Panc1 (cell line): Measurements from ENCODE around the gene WASHC3. TPM values are rescaled to one million over a fixed set of nuclear protein-coding genes. Genes with fewer than 3 reads are reported as not detected.

Experiments
- ATAC-seq: fragments of 200-7000 bp; cut with Tn5 transposase; 2 replicates; pipeline ENCODE4 v1.9.1; 2020; ENCODE audit warnings: mild to moderate bottlenecking, moderate library complexity
- BruUV-seq: library from RNA; stranded (reverse); fragments of 400-500 nt; replicated peaks from 2 replicates; lab custom pipeline; 2021; lab: Mats Ljungman, UMichigan
- CTCF ChIA-PET: fragments of 300-600 bp; sonication (Branson Sonifier 250); formaldehyde crosslinking; loops from one replicate; lab custom pipeline; 2022; ENCODE audit warnings: antibody characterized with exemption; lab: Charles Lee
- POLR2A ChIA-PET: fragments of 300-600 bp; sonication (Branson Sonifier 250); formaldehyde crosslinking; loops from one replicate; lab custom pipeline; 2022; ENCODE audit warnings: antibody characterized with exemption; lab: Charles Lee
- DNase-seq: peaks from one replicate; pipeline ENCODE4 v3.0.0-alpha.2; 2010; ENCODE audit warnings: low read depth, low spot score
- H3K27ac ChIP-seq: 2 replicates; pipeline ENCODE4 v1.5.1; 2011; ENCODE audit warnings: mild to moderate bottlenecking, low read length, inconsistent platforms
- H3K27me3 ChIP-seq: fragments of 200-500 bp; sonication (Bioruptor generic); 2 replicates; pipeline ENCODE4 v1.6.0; 2014; ENCODE audit warnings: low read length, inconsistent platforms; ENCODE audit not compliant: control insufficient read depth, insufficient read depth
- H3K36me3 ChIP-seq: fragments of 200-500 bp; sonication (Bioruptor generic); 2 replicates; pipeline ENCODE4 v1.5.1; 2014; ENCODE audit warnings: inconsistent platforms, mild to moderate bottlenecking, low read length, moderate library complexity; ENCODE audit not compliant: control insufficient read depth, insufficient read depth
- H3K4me1 ChIP-seq: 2 replicates; pipeline ENCODE4 v1.5.1; 2011; ENCODE audit warnings: inconsistent platforms, mild to moderate bottlenecking, low read length, moderate library complexity; ENCODE audit not compliant: control insufficient read depth, insufficient read depth
- H3K4me3 ChIP-seq, 2 experiments: 2 replicates each; pipeline ENCODE4 v1.5.1; 2011 to 2012; ENCODE audit warnings: low read depth in 2 of 2, low read length in 2 of 2, mild to moderate bottlenecking in 2 of 2, inconsistent platforms in 1 of 2, moderate library complexity in 1 of 2
- H3K9me3 ChIP-seq: fragments of 200-500 bp; sonication (Bioruptor generic); 2 replicates; pipeline ENCODE4 v1.5.1; 2014; ENCODE audit warnings: low read depth, mild to moderate bottlenecking, inconsistent platforms, low read length, moderate library complexity; ENCODE audit not compliant: control insufficient read depth, insufficient read depth
- POLR2AphosphoS5 ChIP-seq: IDR thresholded peaks from 2 replicates; pipeline ENCODE4 v1.6.1; 2012; ENCODE audit warnings: mild to moderate bottlenecking, low read depth, low read length, moderate library complexity
- SIN3A ChIP-seq: IDR thresholded peaks from 2 replicates; pipeline ENCODE4 v1.6.1; 2012; ENCODE audit warnings: low read depth, mild to moderate bottlenecking, low read length, moderate library complexity, borderline replicate concordance; ENCODE audit not compliant: insufficient read depth
- TCF7L2 ChIP-seq: IDR thresholded peaks from 2 replicates; pipeline ENCODE4 v1.6.1; 2011; ENCODE audit warnings: mild to moderate bottlenecking, low read depth, low read length, inconsistent platforms
- in situ Hi-C: cut with HindIII; loops from 2 replicates; pipeline ENCODE4 v1.10.0; 2016; ENCODE audit warnings: low sequenced_read_pairs, low pct_unique_long_range_greater_than_20kb
- intact Hi-C: fragments of 100-400 bp; cut with micrococcal nuclease; formaldehyde crosslinking; loops from one replicate; pipeline ENCODE4 v1.10.0; 2022; ENCODE audit not compliant: unreplicated experiment
- total RNA-seq: library from RNA; stranded (reverse); gene quantifications from one replicate; pipeline ENCODE4 v1.2.1, GENCODE V29; 2021; ENCODE audit not compliant: unreplicated experiment
- TF ChIP-seq, protein P1 (sequence below): fragments of 450-650 bp; IDR thresholded peaks from 2 replicates; pipeline ENCODE4 v1.5.1; 2017; ENCODE audit warnings: mild to moderate bottlenecking
- TF ChIP-seq, protein P2 (sequence below), 2 experiments: IDR thresholded peaks; 2 replicates each; pipeline ENCODE4 v1.6.1; 2011 to 2012; ENCODE audit warnings: low read depth in 2 of 2, control low read depth in 1 of 2, low read length in 1 of 2, mild to moderate bottlenecking in 1 of 2, moderate library complexity in 1 of 2; ENCODE audit not compliant: insufficient read depth in 1 of 2

The WASHC3 gene
- total RNA-seq, 1 experiment from 2014 or later = 21.5 TPM

GRCh38 chr12:102069707-102070106 is 7.9 kb upstream of the WASHC3 start:
- Histone ChIP-seq H3K27me3 (no peaks in the 10 kb centered on the region), H3K27ac (no peak overlapping the region), H3K4me3 (no peak overlapping the region), H3K36me3 (peaks cover 4% of the 10 kb centered on the region; the same call in 1 of the 2 replicates), H3K4me1 (no peaks in the 10 kb centered on the region), H3K9me3 (no peaks in the 10 kb centered on the region)
- ChIA-PET CTCF (no interaction called here), POLR2A (no interaction called here)
- ATAC-seq (no peak), DNase-seq (no peak)
- in situ Hi-C loops = no loop called here
- no TSS peak for BruUV-seq
- TF ChIP-seq SIN3A (no peak), TCF7L2 (no peak), POLR2AphosphoS5 (no peak)
- TF ChIP-seq, protein P1, sequence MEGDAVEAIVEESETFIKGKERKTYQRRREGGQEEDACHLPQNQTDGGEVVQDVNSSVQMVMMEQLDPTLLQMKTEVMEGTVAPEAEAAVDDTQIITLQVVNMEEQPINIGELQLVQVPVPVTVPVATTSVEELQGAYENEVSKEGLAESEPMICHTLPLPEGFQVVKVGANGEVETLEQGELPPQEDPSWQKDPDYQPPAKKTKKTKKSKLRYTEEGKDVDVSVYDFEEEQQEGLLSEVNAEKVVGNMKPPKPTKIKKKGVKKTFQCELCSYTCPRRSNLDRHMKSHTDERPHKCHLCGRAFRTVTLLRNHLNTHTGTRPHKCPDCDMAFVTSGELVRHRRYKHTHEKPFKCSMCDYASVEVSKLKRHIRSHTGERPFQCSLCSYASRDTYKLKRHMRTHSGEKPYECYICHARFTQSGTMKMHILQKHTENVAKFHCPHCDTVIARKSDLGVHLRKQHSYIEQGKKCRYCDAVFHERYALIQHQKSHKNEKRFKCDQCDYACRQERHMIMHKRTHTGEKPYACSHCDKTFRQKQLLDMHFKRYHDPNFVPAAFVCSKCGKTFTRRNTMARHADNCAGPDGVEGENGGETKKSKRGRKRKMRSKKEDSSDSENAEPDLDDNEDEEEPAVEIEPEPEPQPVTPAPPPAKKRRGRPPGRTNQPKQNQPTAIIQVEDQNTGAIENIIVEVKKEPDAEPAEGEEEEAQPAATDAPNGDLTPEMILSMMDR = no peak
- TF ChIP-seq, protein P2, sequence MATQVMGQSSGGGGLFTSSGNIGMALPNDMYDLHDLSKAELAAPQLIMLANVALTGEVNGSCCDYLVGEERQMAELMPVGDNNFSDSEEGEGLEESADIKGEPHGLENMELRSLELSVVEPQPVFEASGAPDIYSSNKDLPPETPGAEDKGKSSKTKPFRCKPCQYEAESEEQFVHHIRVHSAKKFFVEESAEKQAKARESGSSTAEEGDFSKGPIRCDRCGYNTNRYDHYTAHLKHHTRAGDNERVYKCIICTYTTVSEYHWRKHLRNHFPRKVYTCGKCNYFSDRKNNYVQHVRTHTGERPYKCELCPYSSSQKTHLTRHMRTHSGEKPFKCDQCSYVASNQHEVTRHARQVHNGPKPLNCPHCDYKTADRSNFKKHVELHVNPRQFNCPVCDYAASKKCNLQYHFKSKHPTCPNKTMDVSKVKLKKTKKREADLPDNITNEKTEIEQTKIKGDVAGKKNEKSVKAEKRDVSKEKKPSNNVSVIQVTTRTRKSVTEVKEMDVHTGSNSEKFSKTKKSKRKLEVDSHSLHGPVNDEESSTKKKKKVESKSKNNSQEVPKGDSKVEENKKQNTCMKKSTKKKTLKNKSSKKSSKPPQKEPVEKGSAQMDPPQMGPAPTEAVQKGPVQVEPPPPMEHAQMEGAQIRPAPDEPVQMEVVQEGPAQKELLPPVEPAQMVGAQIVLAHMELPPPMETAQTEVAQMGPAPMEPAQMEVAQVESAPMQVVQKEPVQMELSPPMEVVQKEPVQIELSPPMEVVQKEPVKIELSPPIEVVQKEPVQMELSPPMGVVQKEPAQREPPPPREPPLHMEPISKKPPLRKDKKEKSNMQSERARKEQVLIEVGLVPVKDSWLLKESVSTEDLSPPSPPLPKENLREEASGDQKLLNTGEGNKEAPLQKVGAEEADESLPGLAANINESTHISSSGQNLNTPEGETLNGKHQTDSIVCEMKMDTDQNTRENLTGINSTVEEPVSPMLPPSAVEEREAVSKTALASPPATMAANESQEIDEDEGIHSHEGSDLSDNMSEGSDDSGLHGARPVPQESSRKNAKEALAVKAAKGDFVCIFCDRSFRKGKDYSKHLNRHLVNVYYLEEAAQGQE (IDR thresholded peaks at IDR 0.05; ENCODE audit: insufficient read depth in 1 of 2, low read depth in 2 of 2, low read length in 1 of 2) = no peak
- intact Hi-C loops = no loop called here

DNA sequence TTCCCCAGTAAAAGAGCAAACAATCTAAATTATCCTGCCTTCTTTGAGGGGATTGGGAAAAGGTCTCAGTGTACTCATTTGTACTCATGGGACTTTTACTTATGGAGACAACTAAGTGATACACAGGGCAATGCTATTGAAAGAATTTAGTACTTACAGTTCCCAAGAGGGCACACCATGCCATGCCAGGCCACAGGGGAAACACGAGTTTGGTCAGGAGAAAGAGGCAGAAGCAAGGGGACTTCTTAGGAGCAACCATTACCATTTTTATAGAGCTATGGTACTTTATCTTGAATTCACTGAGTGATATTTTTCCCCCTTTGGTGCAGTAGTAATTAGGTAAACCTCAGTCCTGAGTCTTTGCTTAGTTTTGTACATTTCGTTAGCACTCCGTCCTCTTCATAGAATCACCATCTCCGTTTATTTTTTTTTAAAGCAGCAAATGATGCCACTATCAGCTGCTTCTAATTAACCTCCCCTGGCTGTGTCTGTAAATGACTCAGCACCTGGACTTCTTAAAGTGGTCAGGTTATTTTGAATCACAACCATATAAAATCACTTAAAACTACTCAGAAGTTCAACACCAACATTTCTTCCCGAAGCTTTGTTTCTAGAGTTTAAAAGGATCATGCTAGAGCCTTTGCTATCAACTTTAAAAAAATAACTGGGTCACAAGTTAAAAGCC is 5.9 kb upstream of the WASHC3 start:
- no TSS peak for BruUV-seq
- no peaks in the 10 kb centered on the region for H3K27me3 ChIP-seq
- no peaks in the 10 kb centered on the region for H3K9me3 ChIP-seq
- ATAC-seq (no peak; the same call in 1 of the 2 replicates), DNase-seq (no peak)
- intact Hi-C loops (no loop called here), in situ Hi-C loops (no loop called here)
- no peaks in the 10 kb centered on the region for H3K4me1 ChIP-seq
- ChIA-PET CTCF (no interaction called here), POLR2A (no interaction called here)
- H3K27ac ChIP-seq = no peak overlapping the region
- no peaks in the 10 kb centered on the region for H3K36me3 ChIP-seq
- H3K4me3 ChIP-seq = no peak overlapping the region
- TF ChIP-seq, protein P1 = no peak
- TF ChIP-seq, protein P2 (IDR thresholded peaks at IDR 0.05; ENCODE audit: insufficient read depth in 1 of 2, low read depth in 2 of 2, low read length in 1 of 2) = no peak
- TF ChIP-seq POLR2AphosphoS5 (no peak), TCF7L2 (no peak), SIN3A (no peak)
